Gastroesophageal sphincter (tissue), 3 donors: Measurements from ENCODE around the gene CELA2A.

Experiments used
- POLR2A ChIP-seq, 2 donors: fragments of 450-650 bp; IDR thresholded peaks; one replicate each; pipeline ENCODE4 v1.6.1; 2017; ENCODE audit warnings: antibody characterized with exemption in 2 of 2, mild to moderate bottlenecking in 2 of 2, moderate library complexity in 1 of 2
- TF ChIP-seq, protein P1 (sequence below), 4 experiments: fragments of 200-600 bp in 2 of 4; fragments of 450-650 bp in 2 of 4; sonication (generic) in 1 of 4; IDR thresholded peaks; one replicate each; pipeline ENCODE4 v1.5.1; 2017 to 2019; ENCODE audit warnings: antibody characterized with exemption in 4 of 4, mild to moderate bottlenecking in 2 of 4, moderate library complexity in 2 of 4

DNA sequence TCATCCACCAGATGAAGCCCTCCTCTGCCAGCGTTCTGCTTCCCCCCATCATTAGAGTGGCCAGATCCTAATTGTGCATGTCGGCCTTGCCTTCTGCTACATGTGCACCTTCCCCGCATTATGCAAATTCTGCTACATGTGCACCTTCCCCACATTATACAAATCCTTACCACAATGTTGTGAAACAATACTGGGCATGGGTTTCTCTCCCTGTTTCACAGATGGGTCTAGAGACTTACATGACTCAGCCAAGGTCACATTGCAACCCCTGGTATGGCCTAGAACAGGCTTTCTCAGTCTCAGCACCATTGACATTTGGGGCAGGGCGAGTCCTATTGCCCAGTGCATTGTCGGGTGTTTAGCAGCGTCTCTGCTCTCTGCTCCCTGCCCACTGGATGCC lies 1.0 kb upstream of the CELA2A start:
- TF ChIP-seq, protein P1, sequence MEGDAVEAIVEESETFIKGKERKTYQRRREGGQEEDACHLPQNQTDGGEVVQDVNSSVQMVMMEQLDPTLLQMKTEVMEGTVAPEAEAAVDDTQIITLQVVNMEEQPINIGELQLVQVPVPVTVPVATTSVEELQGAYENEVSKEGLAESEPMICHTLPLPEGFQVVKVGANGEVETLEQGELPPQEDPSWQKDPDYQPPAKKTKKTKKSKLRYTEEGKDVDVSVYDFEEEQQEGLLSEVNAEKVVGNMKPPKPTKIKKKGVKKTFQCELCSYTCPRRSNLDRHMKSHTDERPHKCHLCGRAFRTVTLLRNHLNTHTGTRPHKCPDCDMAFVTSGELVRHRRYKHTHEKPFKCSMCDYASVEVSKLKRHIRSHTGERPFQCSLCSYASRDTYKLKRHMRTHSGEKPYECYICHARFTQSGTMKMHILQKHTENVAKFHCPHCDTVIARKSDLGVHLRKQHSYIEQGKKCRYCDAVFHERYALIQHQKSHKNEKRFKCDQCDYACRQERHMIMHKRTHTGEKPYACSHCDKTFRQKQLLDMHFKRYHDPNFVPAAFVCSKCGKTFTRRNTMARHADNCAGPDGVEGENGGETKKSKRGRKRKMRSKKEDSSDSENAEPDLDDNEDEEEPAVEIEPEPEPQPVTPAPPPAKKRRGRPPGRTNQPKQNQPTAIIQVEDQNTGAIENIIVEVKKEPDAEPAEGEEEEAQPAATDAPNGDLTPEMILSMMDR (IDR thresholded peaks at IDR 0.05) = no peak
- no peak for TF ChIP-seq POLR2A (IDR thresholded peaks at IDR 0.05)
